GM21515 (cell line): Measurements from ENCODE around the gene BRD3OS.
A peak's percentile ranks its signal among the peaks of the same experiment; 100 is the strongest.

Experiments used
- ATAC-seq: cut with Tn5 transposase; IDR thresholded peaks from one replicate; pipeline ENCODE4 v1.9.1; 2021; ENCODE audit not compliant: unreplicated experiment

Gene BRD3OS

DNA sequence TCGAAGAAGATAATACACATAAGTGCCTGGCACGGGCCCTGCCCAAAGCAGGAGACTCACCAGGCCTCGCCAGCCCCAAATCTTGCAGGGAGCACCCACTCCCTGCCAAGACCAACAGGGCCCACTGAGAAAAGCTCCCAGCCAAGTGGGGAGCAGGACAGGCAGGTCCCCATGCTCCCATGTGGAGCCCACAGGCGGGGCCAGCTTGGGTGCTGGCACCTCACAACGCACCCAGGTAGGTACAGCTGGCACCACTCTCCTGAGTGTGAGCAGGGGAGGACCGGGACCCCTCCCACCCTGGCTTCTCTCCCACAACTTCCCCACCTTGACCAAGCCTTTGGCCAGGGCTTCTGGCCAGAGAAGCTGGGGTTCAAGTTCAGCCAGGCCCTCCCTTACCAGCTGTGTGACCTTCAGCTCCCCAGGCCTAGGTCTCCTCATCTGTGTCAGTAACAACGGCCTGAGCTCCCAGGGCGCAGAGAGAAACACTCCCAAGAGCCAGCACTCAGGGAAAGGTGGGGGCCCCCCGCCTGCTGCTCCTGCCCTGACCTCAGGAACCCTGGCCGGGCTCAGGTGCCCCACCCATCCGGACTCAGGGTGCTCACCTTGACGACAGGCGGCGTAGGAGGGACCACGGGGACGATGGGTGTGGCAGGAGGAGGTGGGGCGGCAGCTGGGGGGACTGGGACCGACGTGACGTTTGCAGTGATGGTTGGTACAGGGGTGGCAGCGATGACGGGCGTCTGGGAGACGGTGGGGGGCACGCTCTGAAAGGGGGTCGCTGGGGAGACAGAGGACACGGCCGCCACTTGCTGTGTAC, 24.7 kb downstream of the BRD3OS start:
- ATAC-seq = no peak

- no peak for ATAC-seq
Observed at GRCh38 chr9:134050726-134051125, 25.4 kb downstream of the BRD3OS start.

- no peak for ATAC-seq
Observed at GRCh38 chr9:134051319-134051718, 26.0 kb downstream of the BRD3OS start.

DNA sequence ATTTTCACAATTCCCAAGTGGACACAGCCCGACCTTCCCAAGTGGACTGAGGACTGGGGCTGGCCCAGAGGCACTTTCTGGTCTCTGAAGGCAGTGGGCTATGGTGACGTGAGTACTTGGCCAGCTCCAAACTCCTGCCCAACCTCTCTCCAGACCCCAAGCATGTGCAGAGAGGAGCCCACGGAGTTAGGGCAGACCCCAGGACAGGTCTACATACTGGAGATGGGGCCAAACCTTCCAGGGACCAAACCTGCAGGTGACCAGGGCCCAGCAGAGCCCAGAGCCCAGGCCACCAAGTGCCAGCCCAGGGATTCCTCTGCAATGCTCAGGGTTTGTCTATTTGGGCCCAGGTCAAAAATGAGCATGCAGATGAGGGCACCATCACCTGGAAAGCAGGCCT, 27.2 kb downstream of the BRD3OS start:
- no peak for ATAC-seq

DNA sequence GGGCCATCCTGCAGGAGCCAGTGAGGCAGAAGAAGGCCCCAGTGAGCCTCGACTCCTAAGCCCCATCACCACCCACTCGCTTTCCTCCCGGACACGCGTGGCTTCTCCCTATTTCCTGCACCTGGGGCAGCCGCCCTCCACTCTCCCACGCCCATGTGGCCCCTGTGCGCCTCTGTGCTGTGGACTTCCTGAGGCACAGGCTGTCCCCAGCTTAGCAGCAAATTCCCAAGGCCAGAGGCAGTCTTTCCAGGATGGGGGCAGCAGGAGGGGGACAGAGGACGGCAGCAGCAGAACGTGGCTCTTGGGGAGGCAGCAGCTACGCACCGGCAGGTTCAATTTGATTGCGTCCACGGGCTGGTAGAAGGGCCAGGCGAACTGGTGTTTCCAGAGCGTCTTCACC, 27.7 kb downstream of the BRD3OS start:
- no peak for ATAC-seq

DNA sequence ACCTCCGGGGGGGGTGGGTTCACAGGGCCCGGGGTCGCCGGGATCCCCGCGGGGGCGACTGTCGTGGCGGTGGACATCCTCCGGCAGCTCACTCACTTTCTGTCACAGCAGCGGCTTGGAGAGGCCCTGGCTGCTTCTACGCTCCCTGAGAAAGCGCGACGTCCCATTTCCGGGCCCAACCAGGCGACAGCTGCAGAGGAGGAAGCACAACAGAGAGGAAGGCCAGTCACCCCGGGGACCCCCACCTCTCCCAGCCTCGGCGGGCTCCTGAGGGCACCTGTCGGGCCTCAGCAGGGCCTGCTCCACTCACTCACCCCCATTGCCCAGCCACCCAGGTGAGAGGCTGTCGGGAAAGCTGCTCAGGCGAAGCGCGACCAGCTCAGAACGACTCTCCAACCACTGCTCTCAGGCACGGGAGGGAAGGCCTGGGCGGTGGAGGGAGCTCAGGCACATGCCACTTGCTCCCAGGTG, 28.2 kb downstream of the BRD3OS start:
- no peak for ATAC-seq

- ATAC-seq = no peak
Observed at GRCh38 chr9:134053941-134054761, 28.9 kb downstream of the BRD3OS start.

- ATAC-seq = no peak
Observed at GRCh38 chr9:134054891-134055811, 29.9 kb downstream of the BRD3OS start.

- no peak for ATAC-seq
Observed at GRCh38 chr9:134055981-134056461, 30.7 kb downstream of the BRD3OS start.

DNA sequence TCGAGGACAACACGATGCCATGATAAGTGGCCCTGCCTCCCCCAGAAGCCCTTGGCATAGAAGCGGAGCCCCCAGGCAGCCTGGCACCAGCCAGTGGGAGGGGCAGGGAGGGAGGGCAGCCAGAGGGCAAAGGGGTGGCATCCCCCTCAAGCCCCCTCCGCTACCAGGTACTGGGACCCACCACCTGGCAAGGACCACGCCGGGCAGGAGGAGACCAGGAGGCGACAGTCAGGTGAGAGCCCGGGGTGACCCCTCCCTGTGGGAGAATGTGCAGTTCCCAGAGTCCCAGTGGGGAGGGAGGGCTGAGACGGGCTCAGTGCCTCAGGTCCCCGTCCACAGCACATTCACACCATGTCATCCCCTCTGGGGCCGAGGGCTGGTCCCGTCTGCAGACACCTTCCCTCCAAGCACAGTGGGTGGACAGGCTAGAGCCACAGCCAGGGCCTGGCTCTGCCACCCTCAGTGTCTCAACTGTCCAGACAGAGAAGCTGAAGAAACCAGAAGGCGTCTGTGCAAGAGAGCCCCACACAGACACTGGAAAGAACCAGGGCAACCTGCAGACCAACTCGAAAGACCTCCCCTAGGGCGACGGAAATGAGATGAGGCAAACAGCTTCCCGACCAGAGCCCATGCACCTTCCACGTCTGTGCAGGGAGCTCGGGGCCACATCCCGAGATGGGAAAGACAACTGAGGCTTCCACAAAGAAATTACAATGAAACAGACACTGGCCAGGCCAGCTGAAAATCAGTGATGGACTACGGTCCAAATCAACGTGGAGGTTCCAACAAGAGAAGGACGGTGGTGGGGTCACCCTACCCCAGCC, 31.4 kb downstream of the BRD3OS start:
- no peak for ATAC-seq

DNA sequence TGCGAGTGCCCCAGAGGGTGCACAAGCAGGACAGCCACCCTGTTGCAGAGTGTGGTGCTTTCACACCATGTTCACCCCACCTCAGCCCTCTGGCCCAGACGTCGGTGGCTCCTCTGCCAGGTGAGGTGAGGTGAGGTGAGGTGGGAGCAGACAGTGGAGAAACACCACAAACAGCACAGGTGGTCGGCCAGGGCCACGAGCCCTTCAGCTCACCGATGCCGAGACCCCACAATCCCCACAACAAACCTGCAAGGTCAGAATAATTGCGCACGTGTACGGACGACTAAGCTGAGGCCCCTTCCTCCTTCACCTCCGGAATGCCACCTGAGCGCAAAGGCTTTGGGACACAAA, 32.0 kb downstream of the BRD3OS start:
- no peak for ATAC-seq

GRCh38 chr9:134057751-134058701, 32.7 kb downstream of the BRD3OS start:
- ATAC-seq = no peak

- ATAC-seq = no peak
Observed at GRCh38 chr9:134058716-134059115, 33.4 kb downstream of the BRD3OS start.

DNA sequence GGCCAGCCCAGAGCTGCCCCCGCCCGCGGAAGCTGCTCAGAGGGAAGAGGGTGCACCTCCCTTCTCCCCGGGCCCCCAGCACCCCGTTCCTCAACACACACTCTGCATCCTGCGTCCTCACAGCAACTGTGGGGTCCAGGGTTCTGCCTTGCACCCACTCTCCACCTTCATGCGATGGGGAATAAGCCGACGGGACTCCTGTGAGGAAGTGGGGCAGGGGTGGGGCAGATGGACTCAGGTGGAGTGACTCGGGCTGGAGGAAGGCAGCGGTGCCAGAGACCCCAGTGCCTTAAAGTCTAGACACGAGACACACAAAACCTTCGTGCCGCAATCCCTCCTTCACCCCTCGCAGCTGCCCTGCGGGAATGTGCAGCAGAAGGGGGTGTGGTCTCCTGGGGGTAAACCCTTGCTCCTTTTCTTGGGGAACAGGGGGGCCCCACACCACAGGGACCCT, 33.9 kb downstream of the BRD3OS start:
- no peak for ATAC-seq

DNA sequence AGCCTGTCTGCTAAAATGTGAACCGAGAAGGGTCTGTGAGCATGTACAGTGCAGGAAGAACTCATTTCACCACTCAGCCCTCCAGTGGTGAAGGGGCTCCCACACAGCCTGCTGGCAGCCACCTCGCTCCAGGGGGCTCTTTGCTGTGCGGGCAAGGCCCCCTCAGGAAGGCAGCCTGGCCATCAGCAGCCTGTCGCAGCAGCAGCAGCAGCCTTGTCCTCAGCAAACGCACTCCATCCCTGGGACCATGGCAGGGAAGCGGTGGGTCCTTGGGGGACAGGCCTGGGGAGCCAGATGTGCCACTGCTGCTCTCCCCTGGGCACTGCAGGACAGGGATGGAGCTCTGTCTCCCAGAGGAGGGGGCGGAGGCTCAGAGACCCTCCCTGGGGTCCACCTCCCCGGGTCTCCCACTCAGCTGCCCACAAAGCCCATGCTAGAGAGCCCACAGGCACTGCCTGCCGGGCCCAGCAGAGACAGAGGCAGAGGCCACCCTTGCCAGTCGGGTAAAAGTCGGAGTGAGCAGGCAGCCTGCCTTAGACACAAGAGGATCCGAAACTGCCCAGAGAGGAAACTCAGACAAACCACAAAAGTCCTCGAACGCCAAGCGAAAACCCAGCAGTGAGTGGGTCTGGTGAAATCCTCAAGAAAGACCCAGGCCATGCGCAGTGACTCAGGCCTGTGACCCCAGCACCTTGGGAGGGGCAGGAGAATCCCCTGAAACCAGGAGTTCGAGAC, 34.5 kb downstream of the BRD3OS start:
- peak; percentile 65 for ATAC-seq

GRCh38 chr9:134060546-134060945, 35.3 kb downstream of the BRD3OS start:
- no peak for ATAC-seq

GRCh38 chr9:134061019-134061687, 35.9 kb downstream of the BRD3OS start:
- no peak for ATAC-seq
